CD4-positive, alpha-beta T cell treated with Interleukin-17A for 4 hours (primary cell): ENCODE results near the gene TP53BP2.
"Not testable (repeated sequence)": the region's sequence is repeated elsewhere in the genome, so short reads cannot be mapped to it uniquely, and the experiment has no call there.

ENCODE experiments used
- DNase-seq: peaks from one replicate; pipeline ENCODE4 v3.0.0-alpha.2; 2020; ENCODE audit warnings: mixed read lengths

Gene TP53BP2

GRCh38 chr1:223737342-223737741 is 108.4 kb downstream of the TP53BP2 start:
- DNase-seq = no peak

GRCh38 chr1:223736638-223737037 is 109.1 kb downstream of the TP53BP2 start:
- not testable (repeated sequence) for DNase-seq

GRCh38 chr1:223733898-223734852 is 111.6 kb downstream of the TP53BP2 start:
- DNase-seq = no peak

DNA sequence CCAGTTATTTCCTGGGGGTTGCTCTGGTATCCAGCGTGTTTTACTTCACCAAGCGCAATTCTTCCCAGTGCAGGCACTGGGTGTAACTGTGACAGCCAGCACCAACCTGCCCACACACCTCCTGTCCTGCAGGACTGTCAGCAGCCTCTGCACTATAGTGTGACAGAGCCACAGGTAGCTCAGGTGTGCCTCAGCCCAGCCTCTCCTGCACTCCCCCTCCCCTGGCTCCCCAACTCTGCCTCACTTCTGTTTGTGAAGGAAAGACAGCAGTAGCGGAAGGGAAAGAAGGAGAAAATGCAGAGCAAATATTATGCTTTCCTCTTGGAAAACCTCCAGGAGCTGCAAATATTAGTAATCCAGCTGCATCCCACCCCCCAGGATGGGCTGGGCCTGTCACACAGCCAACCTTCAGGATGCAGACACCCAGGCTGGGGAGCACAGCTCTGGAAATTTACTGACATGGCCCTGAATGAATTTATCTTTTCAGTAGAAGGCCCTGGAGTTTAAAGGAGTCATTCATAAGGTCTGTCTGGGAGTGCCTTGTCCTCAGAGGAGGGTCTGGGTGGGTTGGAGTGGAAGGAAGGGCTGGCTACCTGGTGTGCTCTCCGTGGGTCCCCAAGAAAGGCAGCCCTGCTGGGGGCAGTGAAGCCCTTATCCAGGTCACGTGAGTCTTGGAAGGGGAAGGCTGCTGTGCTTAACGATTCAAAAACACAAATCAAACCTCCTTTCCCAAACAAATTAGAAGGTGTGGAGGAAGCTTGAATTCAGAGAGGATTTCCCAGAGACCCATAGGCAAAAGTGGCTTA is 112.6 kb downstream of the TP53BP2 start:
- no peak for DNase-seq

- no peak for DNase-seq
Observed at GRCh38 chr1:223731133-223731770, 114.5 kb downstream of the TP53BP2 start.

GRCh38 chr1:223730479-223731132 is 115.1 kb downstream of the TP53BP2 start:
- DNase-seq = no peak

GRCh38 chr1:223729906-223730305 is 115.8 kb downstream of the TP53BP2 start:
- no peak for DNase-seq
